H9 (cell line): ENCODE results near the gene CDKAL1. TPM values are rescaled to one million over a fixed set of nuclear protein-coding genes. Genes with fewer than 3 reads are reported as not detected.

Experiments
- DNase-seq: peaks from one replicate; pipeline ENCODE4 v3.0.0-alpha.2; 2017
- H2AFZ ChIP-seq: one replicate; pipeline ENCODE4 v1.6.1; 2013; ENCODE audit warnings: mild to moderate bottlenecking, low read length, control low read depth, moderate library complexity
- H2AK5ac ChIP-seq: 2 replicates; pipeline ENCODE4 v1.6.1; 2013; ENCODE audit warnings: low read length, control low read depth, mixed read lengths; ENCODE audit not compliant: insufficient read length
- H2BK120ac ChIP-seq: one replicate; pipeline ENCODE4 v1.6.1; 2013; ENCODE audit warnings: low read depth, mild to moderate bottlenecking, low read length, control low read depth, inconsistent platforms; ENCODE audit not compliant: poor library complexity, severe bottlenecking
- H2BK12ac ChIP-seq: 2 replicates; pipeline ENCODE4 v1.6.1; 2013; ENCODE audit warnings: low read length, control low read depth, mixed read lengths, low read depth; ENCODE audit not compliant: insufficient read length
- H2BK15ac ChIP-seq: 2 replicates; pipeline ENCODE4 v1.6.1; 2013; ENCODE audit warnings: low read depth, low read length, control low read depth
- H2BK20ac ChIP-seq: one replicate; pipeline ENCODE4 v1.6.1; 2013; ENCODE audit warnings: low read depth, mild to moderate bottlenecking, low read length, control low read depth, inconsistent platforms; ENCODE audit not compliant: poor library complexity, severe bottlenecking
- H2BK5ac ChIP-seq: 2 replicates; pipeline ENCODE4 v1.6.1; 2013; ENCODE audit warnings: low read length, control low read depth, mixed read lengths; ENCODE audit not compliant: insufficient read length
- H3K14ac ChIP-seq: 2 replicates; pipeline ENCODE4 v1.6.1; 2013; ENCODE audit warnings: low read length, control low read depth; ENCODE audit not compliant: insufficient read depth
- H3K18ac ChIP-seq: 2 replicates; pipeline ENCODE4 v1.6.1; 2013; ENCODE audit warnings: low read depth, mild to moderate bottlenecking, mixed read lengths, low read length, control low read depth; ENCODE audit not compliant: insufficient read length
- H3K23ac ChIP-seq: 2 replicates; pipeline ENCODE4 v1.6.1; 2013; ENCODE audit warnings: low read length, control low read depth, mixed read lengths, low read depth; ENCODE audit not compliant: insufficient read length
- H3K23me2 ChIP-seq: 2 replicates; pipeline ENCODE4 v1.6.1; 2013; ENCODE audit warnings: low read depth, mild to moderate bottlenecking, mixed read lengths, low read length, control low read depth; ENCODE audit not compliant: insufficient read length, poor library complexity, severe bottlenecking
- H3K27ac ChIP-seq: 2 replicates; pipeline ENCODE4 v1.5.1; 2013; ENCODE audit warnings: low read length, control low read depth, mixed read lengths, low read depth; ENCODE audit not compliant: insufficient read length
- H3K27me3 ChIP-seq: 2 replicates; pipeline ENCODE4 v1.6.1; 2013; ENCODE audit warnings: low read length, control low read depth, inconsistent platforms; ENCODE audit not compliant: insufficient read depth
- H3K4ac ChIP-seq: 2 replicates; pipeline ENCODE4 v1.6.1; 2013; ENCODE audit warnings: low read depth, mild to moderate bottlenecking, control low read depth, inconsistent platforms, low read length, moderate library complexity
- H3K4me1 ChIP-seq: 2 replicates; pipeline ENCODE4 v1.6.1; 2013; ENCODE audit warnings: low read length, control low read depth, inconsistent platforms; ENCODE audit not compliant: insufficient read depth
- H3K4me2 ChIP-seq: 2 replicates; pipeline ENCODE4 v1.6.1; 2013; ENCODE audit warnings: low read length, control low read depth, mixed read lengths; ENCODE audit not compliant: insufficient read length, insufficient read depth
- H3K56ac ChIP-seq: 2 replicates; pipeline ENCODE4 v1.6.1; 2013; ENCODE audit warnings: low read depth, mild to moderate bottlenecking, mixed read lengths, low read length, control low read depth; ENCODE audit not compliant: insufficient read length
- H3K79me1 ChIP-seq: 2 replicates; pipeline ENCODE4 v1.6.1; 2013; ENCODE audit warnings: low read depth, mild to moderate bottlenecking, moderate library complexity, low read length, control low read depth, inconsistent platforms; ENCODE audit not compliant: insufficient read depth, poor library complexity, severe bottlenecking
- H3K79me2 ChIP-seq: 2 replicates; pipeline ENCODE4 v1.6.1; 2013; ENCODE audit warnings: low read length, control low read depth, inconsistent platforms; ENCODE audit not compliant: insufficient read depth
- H3K9ac ChIP-seq: 2 replicates; pipeline ENCODE4 v1.6.1; 2013; ENCODE audit warnings: low read length, control low read depth, mixed read lengths; ENCODE audit not compliant: insufficient read length; ENCODE audit errors: extremely low read depth
- H3K9me3 ChIP-seq: one replicate; pipeline ENCODE4 v1.6.1; 2013; ENCODE audit warnings: low read depth, low read length, inconsistent platforms; ENCODE audit not compliant: control insufficient read depth
- H3T11ph ChIP-seq: one replicate; pipeline ENCODE4 v1.6.1; 2013; ENCODE audit warnings: mild to moderate bottlenecking, low read length, control low read depth, inconsistent platforms
- H4K20me1 ChIP-seq: one replicate; pipeline ENCODE4 v1.6.1; 2013; ENCODE audit not compliant: control insufficient read depth, insufficient read length, insufficient read depth
- H4K5ac ChIP-seq: 2 replicates; pipeline ENCODE4 v1.6.1; 2013; ENCODE audit warnings: low read depth, mild to moderate bottlenecking, mixed read lengths, low read length, control low read depth; ENCODE audit not compliant: insufficient read length
- H4K8ac ChIP-seq: replicated peaks from 2 replicates; pipeline ENCODE4 v1.6.1; 2013; ENCODE audit warnings: low read length, control low read depth, mixed read lengths, low read depth; ENCODE audit not compliant: insufficient read length
- H4K91ac ChIP-seq: 2 replicates; pipeline ENCODE4 v1.6.1; 2013; ENCODE audit warnings: low read depth, mild to moderate bottlenecking, moderate library complexity, mixed read lengths, low read length, control low read depth; ENCODE audit not compliant: insufficient read length
- H3K27ac Mint-ChIP-seq, 3 experiments: 2 replicates in 2 of 3; 3 replicates in 1 of 3; pipeline ENCODE4 v1.8.0; 2020 to 2021; ENCODE audit warnings: mixed read lengths in 3 of 3, mild to moderate bottlenecking in 1 of 3, moderate library complexity in 1 of 3
- H3K27me3 Mint-ChIP-seq: 2 replicates; pipeline ENCODE4 v1.8.0; 2021; ENCODE audit warnings: low read depth, mild to moderate bottlenecking, moderate library complexity, mixed read lengths
- H3K36me3 Mint-ChIP-seq, 3 experiments: 2 replicates in 2 of 3; 3 replicates in 1 of 3; pipeline ENCODE4 v1.8.0; 2020 to 2021; ENCODE audit warnings: low read depth in 3 of 3, mixed read lengths in 3 of 3; ENCODE audit not compliant: insufficient read depth in 1 of 3
- H3K4me1 Mint-ChIP-seq, 2 experiments: 2 replicates each; pipeline ENCODE4 v1.8.0; 2020; ENCODE audit warnings: mixed read lengths in 2 of 2
- H3K4me3 Mint-ChIP-seq, 2 experiments: 2 replicates in 1 of 2; 3 replicates in 1 of 2; pipeline ENCODE4 v1.8.0; 2020 to 2021; ENCODE audit warnings: mild to moderate bottlenecking in 2 of 2, mixed read lengths in 2 of 2, moderate library complexity in 1 of 2
- H3K9me3 Mint-ChIP-seq, 2 experiments: 2 replicates in 1 of 2; 3 replicates in 1 of 2; pipeline ENCODE4 v1.8.0; 2020; ENCODE audit warnings: mild to moderate bottlenecking in 2 of 2, mixed read lengths in 2 of 2, moderate library complexity in 1 of 2
- CTCF ChIP-seq: fragments of 200-600 bp; sonication (generic); conservative IDR thresholded peaks from 3 replicates; pipeline ENCODE4 v1.8.0; 2021; ENCODE audit warnings: antibody characterized with exemption, mild to moderate bottlenecking
- WGBS: extraction: QIAGEN DNeasy Blood & Tissue Kit; methylation state at CpG from one replicate; pipeline ENCODE4 v1.1.7; 2013; ENCODE audit warnings: missing lambda C conversion rate, low lambda C conversion rate, mixed read lengths; ENCODE audit not compliant: insufficient read length; ENCODE audit errors: extremely low coverage; 5-methylcytosine and 5-hydroxymethylcytosine counted together
- total RNA-seq: library from RNA; stranded (reverse); gene quantifications from 2 replicates; pipeline ENCODE4 v1.2.1, GENCODE V29; 2021

Gene CDKAL1
- total RNA-seq, 1 experiment from 2014 or later: 23.0 TPM

GRCh38 chr6:21151530-21151929 lies 617.3 kb downstream of the CDKAL1 start:
- H3K23ac ChIP-seq: no peak overlapping the region
- H3K14ac ChIP-seq: no peak overlapping the region
- no peak overlapping the region for H3K4me2 ChIP-seq
- Mint-ChIP-seq H3K27ac (no peak overlapping the region), H3K36me3 (no peaks in the 10 kb centered on the region), H3K27me3 (no peaks in the 10 kb centered on the region), H3K4me3 (no peak overlapping the region), H3K4me1 (peaks cover 7 to 10% of the 10 kb centered on the region in 2 experiments), H3K9me3 (no peaks in the 10 kb centered on the region)
- no peaks in the 10 kb centered on the region for H4K20me1 ChIP-seq
- no peak overlapping the region for H2BK15ac ChIP-seq
- no peak overlapping the region for H3T11ph ChIP-seq
- H3K4me1 ChIP-seq: no peaks in the 10 kb centered on the region
- no CpG with 5 or more reads among the region's 5 CpGs for WGBS
- no peak overlapping the region for H4K5ac ChIP-seq
- H3K23me2 ChIP-seq: no peaks in the 10 kb centered on the region
- no peaks in the 10 kb centered on the region for H3K79me1 ChIP-seq
- H2AK5ac ChIP-seq: no peak overlapping the region
- H3K9me3 ChIP-seq: no peaks in the 10 kb centered on the region
- H3K27ac ChIP-seq: no peak overlapping the region
- no peaks in the 10 kb centered on the region for H3K27me3 ChIP-seq
- no peak overlapping the region for H2BK120ac ChIP-seq
- H3K4ac ChIP-seq: no peak overlapping the region
- no peaks in the 10 kb centered on the region for H3K79me2 ChIP-seq
- TF ChIP-seq CTCF: no peak
- no peak overlapping the region for H2BK5ac ChIP-seq
- H4K8ac ChIP-seq: no peak overlapping the region
- H4K91ac ChIP-seq: no peak overlapping the region
- H2AFZ ChIP-seq: no peak overlapping the region
- H2BK20ac ChIP-seq: no peak overlapping the region
- no peak overlapping the region for H3K18ac ChIP-seq
- no peak overlapping the region for H3K56ac ChIP-seq
- no peak for DNase-seq
- no peak overlapping the region for H3K9ac ChIP-seq
- no peak overlapping the region for H2BK12ac ChIP-seq
